Omental fat pad (tissue), 4 donors: ENCODE measurements around the gene CGB5. TPM values are rescaled to one million over a fixed set of nuclear protein-coding genes. Genes with fewer than 3 reads are reported as not detected.
"Not testable (repeated sequence)": the region's sequence is repeated elsewhere in the genome, so short reads cannot be mapped to it uniquely, and the experiment has no call there.

Source experiments
- ATAC-seq: fragments of 150-250 bp; one replicate; pipeline ENCODE4 v1.9.1; 2016; ENCODE audit warnings: mild to moderate bottlenecking, moderate library complexity; ENCODE audit not compliant: low FRiP score
- DNase-seq: peaks from one replicate; pipeline ENCODE4 v3.0.0-alpha.2; 2019; ENCODE audit warnings: low spot score
- CTCF ChIP-seq, 3 donors: fragments of 450-650 bp; IDR thresholded peaks; one replicate each; pipeline ENCODE4 v1.5.1; 2016 to 2017; ENCODE audit warnings: antibody characterized with exemption in 3 of 3, mild to moderate bottlenecking in 3 of 3, moderate library complexity in 2 of 3
- total RNA-seq, 4 donors: library from RNA; depleted of rRNA; stranded (reverse); fragments of >200 nt; gene quantifications; one replicate each; pipeline ENCODE4 v1.1.0, GENCODE V29; 2016

Gene CGB5
- total RNA-seq, 4 donors from 2014 or later: not detected

DNA sequence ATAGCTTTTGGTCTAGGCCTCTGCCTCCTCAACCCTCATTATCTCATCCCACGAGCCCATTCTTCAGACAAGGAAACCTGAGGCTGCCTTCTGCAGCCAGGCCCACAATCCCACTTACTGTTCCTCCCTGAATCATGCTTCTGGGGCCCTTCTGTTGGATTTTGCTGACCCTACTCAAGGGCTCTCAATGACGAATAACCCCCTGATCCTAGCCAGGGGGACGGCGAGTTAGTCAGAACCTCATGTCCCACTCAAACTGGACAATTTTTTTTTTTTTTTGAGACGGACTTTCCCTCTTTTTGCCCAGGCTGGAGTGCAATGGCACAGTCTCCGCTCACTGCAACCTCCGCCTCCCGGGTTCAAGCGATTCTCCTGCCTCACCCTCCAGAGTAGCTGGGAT is 21.5 kb upstream of the CGB5 start:
- no peak for TF ChIP-seq CTCF (IDR thresholded peaks at IDR 0.05)
- no peak for DNase-seq
- no peak for ATAC-seq

DNA sequence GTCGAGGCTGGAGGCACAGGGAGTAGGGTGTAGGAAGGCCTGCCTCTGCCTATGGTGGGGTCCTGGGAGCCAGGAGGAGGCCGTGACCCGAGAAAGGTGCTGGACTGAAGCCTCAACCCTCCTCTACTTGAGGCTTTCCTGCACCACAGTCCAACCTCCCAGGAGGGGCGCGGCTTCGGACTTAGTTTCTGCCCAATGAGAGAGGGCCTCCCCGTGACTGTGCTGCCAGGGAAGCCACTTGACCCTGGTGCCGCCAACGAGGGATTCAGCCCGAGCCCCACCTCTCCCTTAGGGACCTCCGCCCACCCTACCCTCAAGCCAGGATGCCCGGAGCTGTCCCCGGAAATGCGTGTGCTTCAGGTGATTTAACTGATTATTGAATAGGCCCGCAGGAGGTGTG is 19.4 kb upstream of the CGB5 start, which contains the start of gene CGB3:
Gene CGB3, minus strand, starts transcription at position 101 of the 400 bp plus-strand sequence. CDS start 362 bp downstream, outside the sequence.
- not testable (repeated sequence) for DNase-seq, ATAC-seq

- not testable (repeated sequence) for DNase-seq, ATAC-seq
Measured at GRCh38 chr19:49025088-49025487, 18.6 kb upstream of the CGB5 start.

GRCh38 chr19:49025599-49025998 is 18.0 kb upstream of the CGB5 start:
- not testable (repeated sequence) for DNase-seq, ATAC-seq

DNA sequence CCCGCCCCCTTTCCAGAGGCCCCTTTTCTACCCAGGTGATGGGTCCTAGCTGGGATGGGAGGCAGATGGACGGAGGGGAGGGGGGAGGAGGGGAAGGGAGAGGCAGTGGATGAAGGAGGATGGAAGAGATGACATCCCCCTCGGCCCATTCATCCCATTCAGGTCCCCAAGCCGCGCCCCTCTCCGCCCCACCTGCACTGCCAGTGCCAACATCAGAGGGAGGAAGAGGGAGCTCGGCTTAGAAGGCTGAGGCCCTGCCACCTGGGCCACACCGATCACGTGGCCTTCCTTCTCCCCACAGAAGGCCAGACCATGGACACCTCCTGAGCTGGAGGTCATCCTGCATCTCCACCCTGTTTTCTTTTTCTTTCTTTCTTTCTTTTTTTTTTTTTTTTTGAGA is 15.0 kb upstream of the CGB5 start:
- DNase-seq, ATAC-seq: not testable (repeated sequence)

DNA sequence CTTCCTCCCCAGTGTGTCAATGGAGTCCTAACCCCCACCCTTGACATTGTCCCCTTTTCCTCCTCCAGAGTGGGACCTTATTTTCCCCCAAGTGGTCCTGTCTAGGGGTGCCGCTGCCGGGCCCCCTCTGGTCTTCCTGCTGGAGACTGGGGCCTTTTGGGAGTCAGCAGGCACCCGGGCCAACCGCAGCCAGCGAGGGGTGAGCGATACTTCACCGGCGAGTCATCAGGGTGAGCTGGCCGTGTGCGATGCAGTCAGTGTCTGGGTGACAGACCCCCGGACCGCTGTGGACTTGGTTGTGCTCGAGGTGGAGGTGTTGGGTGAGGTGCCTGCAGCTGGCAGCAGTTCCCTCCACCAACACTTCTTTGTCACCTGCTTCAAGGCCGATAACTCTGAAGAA is 13.9 kb upstream of the CGB5 start:
- not testable (repeated sequence) for ATAC-seq, DNase-seq

- not testable (repeated sequence) for DNase-seq, ATAC-seq
Measured at GRCh38 chr19:49030323-49030722, 13.3 kb upstream of the CGB5 start.

DNA sequence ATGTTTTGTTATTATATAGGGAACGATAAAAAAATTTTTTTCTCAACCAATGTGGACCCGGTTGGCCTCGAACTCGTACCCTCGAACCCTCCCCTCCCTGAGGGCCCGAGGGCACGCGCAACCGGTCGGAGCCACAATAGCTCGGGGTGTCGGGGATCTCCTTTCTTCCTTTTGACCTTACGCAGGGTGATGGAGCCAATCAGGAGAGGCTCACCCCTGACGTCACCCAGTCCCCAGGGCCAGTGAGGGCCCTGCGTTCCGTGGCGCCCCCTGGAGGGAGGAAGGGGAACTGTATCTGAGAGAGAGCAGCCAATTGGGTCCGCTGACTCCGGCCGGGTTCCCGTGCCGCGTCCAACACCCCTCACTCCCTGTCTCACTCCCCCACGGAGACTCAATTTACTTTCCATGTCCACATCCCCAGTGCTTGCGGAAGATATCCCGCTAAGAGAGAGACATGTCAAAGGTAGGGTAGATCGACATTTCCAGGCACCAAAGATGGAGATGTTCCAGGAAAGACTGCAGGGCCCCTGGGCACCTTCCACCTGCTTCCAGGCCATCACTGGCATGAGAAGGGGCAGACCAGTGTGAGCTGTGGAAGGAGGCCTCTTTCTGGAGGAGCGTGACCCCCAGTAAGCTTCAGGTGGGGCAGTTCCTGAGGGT is 11.9 kb upstream of the CGB5 start, which contains the start of gene CGB2:
Gene CGB2, plus strand, starts transcription at position 249 of the 660 bp plus-strand sequence. Its CDS starts 206 bp downstream, at position 455.
- ATAC-seq, DNase-seq: not testable (repeated sequence)

DNA sequence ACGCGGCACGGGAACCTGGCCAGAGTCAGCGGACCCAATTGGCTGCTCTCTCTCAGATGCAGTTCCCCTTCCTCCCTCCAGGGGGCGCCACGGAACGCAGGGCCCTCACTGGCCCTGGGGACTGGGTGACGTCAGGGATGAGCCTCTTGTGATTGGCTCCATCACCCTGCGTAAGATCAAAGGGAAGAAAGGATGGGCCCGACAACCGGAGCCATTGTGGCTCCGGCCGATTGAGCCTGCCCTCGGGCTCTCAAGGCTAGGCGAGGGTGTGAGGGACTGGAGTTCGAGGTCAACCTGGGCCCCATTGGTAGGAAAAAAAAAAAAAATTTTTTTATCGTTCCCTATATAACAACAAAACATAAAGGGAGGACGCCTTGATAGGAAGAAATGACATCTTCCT is 6.8 kb upstream of the CGB5 start, which contains the start of gene CGB1:
Gene CGB1, minus strand, starts transcription at position 81 of the 400 bp plus-strand sequence. CDS start 184 bp downstream, outside the sequence.
- ATAC-seq: not testable (repeated sequence)

DNA sequence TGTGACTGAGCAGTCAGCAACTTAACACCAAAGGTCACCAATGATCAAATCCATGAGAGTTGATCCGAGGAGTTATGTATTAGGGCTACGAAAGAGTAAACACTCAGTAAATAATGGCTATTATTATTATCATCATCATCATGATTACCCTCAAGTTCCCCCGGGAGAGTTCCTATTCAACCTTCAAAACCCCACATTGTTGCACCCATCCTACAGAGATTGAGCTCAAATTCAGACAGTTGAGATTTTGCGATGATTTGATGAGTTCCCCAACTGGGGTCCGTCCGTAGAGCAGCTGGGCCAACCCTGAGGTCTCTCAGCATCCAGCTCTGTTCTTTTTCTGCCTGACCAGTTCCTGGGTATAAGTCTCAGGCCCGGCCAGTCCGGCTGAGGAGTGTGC is 5.5 kb upstream of the CGB5 start:
- DNase-seq, ATAC-seq: not testable (repeated sequence)

More for the DNA sequence above, 6.8 kb upstream of the CGB5 start, which contains the start of gene CGB1:
- not testable (repeated sequence) for DNase-seq

- ATAC-seq, DNase-seq: not testable (repeated sequence)
Measured at GRCh38 chr19:49038557-49039276, 4.9 kb upstream of the CGB5 start.

DNA sequence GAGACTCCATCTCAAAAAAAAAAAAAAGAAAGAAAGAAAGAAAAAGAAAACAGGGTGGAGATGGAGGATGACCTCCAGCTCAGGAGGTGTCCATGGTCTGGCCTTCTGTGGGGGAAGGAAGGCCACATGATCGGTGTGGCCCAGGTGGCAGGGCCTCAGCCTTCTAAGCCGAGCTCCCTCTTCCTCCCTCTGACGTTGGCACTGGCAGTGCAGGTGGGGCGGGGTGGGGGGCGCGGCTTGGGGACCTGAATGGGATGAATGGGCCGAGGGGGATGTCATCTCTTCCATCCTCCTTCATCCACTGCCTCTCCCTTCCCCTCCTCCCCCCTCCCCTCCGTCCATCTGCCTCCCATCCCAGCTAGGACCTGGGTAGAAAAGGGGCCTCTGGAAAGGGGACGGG is 3.9 kb upstream of the CGB5 start:
- not testable (repeated sequence) for DNase-seq, ATAC-seq

GRCh38 chr19:49042177-49042576 is 1.5 kb upstream of the CGB5 start:
- ATAC-seq: no peak
- no peak for TF ChIP-seq CTCF (IDR thresholded peaks at IDR 0.05)

DNA sequence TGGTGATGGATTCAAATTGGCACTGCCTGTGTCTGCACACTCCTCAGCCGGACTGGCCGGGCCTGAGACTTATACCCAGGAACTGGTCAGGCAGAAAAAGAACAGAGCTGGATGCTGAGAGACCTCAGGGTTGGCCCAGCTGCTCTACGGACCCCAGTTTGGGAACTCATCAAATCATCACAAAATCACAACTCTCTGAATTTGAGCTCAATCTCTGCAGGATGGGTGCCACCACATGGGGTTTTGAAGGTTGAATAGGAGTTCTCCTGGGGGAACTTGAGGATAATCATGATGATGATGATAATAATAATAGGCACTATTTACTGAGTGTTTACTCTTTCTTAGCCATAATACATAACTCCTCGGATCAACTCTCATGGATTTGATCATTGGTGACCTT is 982 bp upstream of the CGB5 start:
- DNase-seq, ATAC-seq: not testable (repeated sequence)

More at GRCh38 chr19:49042177-49042576, 1.5 kb upstream of the CGB5 start:
- no peak for DNase-seq

DNA sequence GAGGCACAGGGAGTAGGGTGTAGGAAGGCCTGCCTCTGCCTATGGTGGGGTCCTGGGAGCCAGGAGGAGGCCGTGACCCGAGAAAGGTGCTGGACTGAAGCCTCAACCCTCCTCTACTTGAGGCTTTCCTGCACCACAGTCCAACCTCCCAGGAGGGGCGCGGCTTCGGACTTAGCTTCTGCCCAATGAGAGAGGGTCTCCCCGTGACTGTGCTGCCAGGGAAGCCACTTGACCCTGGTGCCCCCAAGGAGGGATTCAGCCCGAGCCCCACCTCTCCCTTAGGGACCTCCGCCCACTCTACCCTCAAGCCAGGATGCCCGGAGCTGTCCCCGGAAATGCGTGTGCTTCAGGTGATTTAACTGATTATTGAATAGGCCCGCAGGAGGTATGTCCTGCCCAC is 5.4 kb downstream of the CGB5 start, which contains the start of gene CGB8:
Gene CGB8, minus strand, starts transcription at position 101 of the 400 bp plus-strand sequence. CDS start 372 bp downstream, outside the sequence.
- ATAC-seq: not testable (repeated sequence)

GRCh38 chr19:49049834-49050233 is 6.2 kb downstream of the CGB5 start:
- ATAC-seq, DNase-seq: not testable (repeated sequence)

More for the DNA sequence above, 5.4 kb downstream of the CGB5 start, which contains the start of gene CGB8:
- DNase-seq: not testable (repeated sequence)
